GM11168 (cell line): ENCODE results near the gene CCDC28A.
"Not testable (repeated sequence)": the region's sequence is repeated elsewhere in the genome, so short reads cannot be mapped to it uniquely, and the experiment has no call there.

Experiments
- in situ Hi-C: fragments of 300-500 bp; cut with MboI; formaldehyde crosslinking; loops from one replicate; pipeline ENCODE4 v1.12.0; 2022; ENCODE audit warnings: low sequenced_read_pairs; ENCODE audit not compliant: unreplicated experiment

The CCDC28A gene

GRCh38 chr6:138773177-138774091 lies at the start of gene CCDC28A:
CCDC28A (plus strand) TSS chr6:138773769; CDS start chr6:138776121, 2,352 bp downstream.
- in situ Hi-C loops: loop anchor here (5.0 to 25.0 kb wide), 2 partner anchors 191 to 336 kb away; no protein-coding TSS in a partner anchor

GRCh38 chr6:138724015-138724414 lies 49.6 kb upstream of the CCDC28A start:
- in situ Hi-C loops: no loop called here

GRCh38 chr6:138726066-138726756 lies 47.4 kb upstream of the CCDC28A start:
- in situ Hi-C loops: no loop called here

GRCh38 chr6:138726757-138727097 lies 46.8 kb upstream of the CCDC28A start:
- in situ Hi-C loops: no loop called here

GRCh38 chr6:138727182-138727581 lies 46.4 kb upstream of the CCDC28A start:
- in situ Hi-C loops: no loop called here

GRCh38 chr6:138728662-138729061 lies 44.9 kb upstream of the CCDC28A start:
- in situ Hi-C loops: no loop called here

GRCh38 chr6:138730037-138730436 lies 43.5 kb upstream of the CCDC28A start:
- in situ Hi-C loops: not testable (repeated sequence)

- in situ Hi-C loops: no loop called here
Observed at GRCh38 chr6:138734585-138734984, 39.0 kb upstream of the CCDC28A start.

GRCh38 chr6:138736640-138737039 lies 36.9 kb upstream of the CCDC28A start:
- in situ Hi-C loops: no loop called here

- in situ Hi-C loops: loop anchor here (10.0 to 25.0 kb wide), 2 partner anchors 157 to 315 kb away; no protein-coding TSS in a partner anchor
Observed at GRCh38 chr6:138752017-138752416, 21.6 kb upstream of the CCDC28A start.

- in situ Hi-C loops: loop anchor here (10.0 to 25.0 kb wide), 2 partner anchors 162 to 320 kb away; no protein-coding TSS in a partner anchor
Observed at GRCh38 chr6:138757136-138757535, 16.4 kb upstream of the CCDC28A start.

- in situ Hi-C loops: loop anchor here (10.0 to 25.0 kb wide), 2 partner anchors 71 to 329 kb away; no protein-coding TSS in a partner anchor
Observed at GRCh38 chr6:138765896-138766655, 7.5 kb upstream of the CCDC28A start.

GRCh38 chr6:138769102-138769676 lies 4.4 kb upstream of the CCDC28A start:
- in situ Hi-C loops: loop anchor here (10.0 to 25.0 kb wide), 2 partner anchors 74 to 332 kb away; no protein-coding TSS in a partner anchor

- in situ Hi-C loops: loop anchor here (5.0 to 25.0 kb wide), 2 partner anchors 190 to 335 kb away; no protein-coding TSS in a partner anchor
Observed at GRCh38 chr6:138772596-138773176, 883 bp upstream of the CCDC28A start.

- in situ Hi-C loops: loop anchor here (5.0 to 25.0 kb wide), 2 partner anchors 192 to 337 kb away; no protein-coding TSS in a partner anchor
Observed at GRCh38 chr6:138774370-138774769, 801 bp downstream of the CCDC28A start.

- in situ Hi-C loops: no loop called here
Observed at GRCh38 chr6:138776659-138777058, 3.1 kb downstream of the CCDC28A start.

- in situ Hi-C loops: no loop called here
Observed at GRCh38 chr6:138778331-138778730, 4.8 kb downstream of the CCDC28A start.

GRCh38 chr6:138782243-138782642 lies 8.7 kb downstream of the CCDC28A start:
- in situ Hi-C loops: no loop called here

- in situ Hi-C loops: no loop called here
Observed at GRCh38 chr6:138785079-138785478, 11.5 kb downstream of the CCDC28A start.
